Measurements from ENCODE around the gene ACR.
A peak's percentile ranks its signal among the peaks of the same experiment; 100 is the strongest.
"Not testable (repeated sequence)": the region's sequence is repeated elsewhere in the genome, so short reads cannot be mapped to it uniquely, and the experiment has no call there.

ACR gene

GRCh38 chr22:50732681-50733080, 5.3 kb upstream of the ACR start:
- no peak for DNase-seq (ENCODE audit: low spot score)

- peak; percentile 80 for DNase-seq (ENCODE audit: low spot score)
These were observed 4.3 kb upstream of the ACR start for GRCh38 chr22:50733521-50734342.

GRCh38 chr22:50734343-50734771, 3.6 kb upstream of the ACR start:
- DNase-seq (ENCODE audit: low spot score), result no peak

GRCh38 chr22:50734986-50735738, 2.8 kb upstream of the ACR start:
- DNase-seq (ENCODE audit: low spot score), result no peak

GRCh38 chr22:50735739-50736030, 2.3 kb upstream of the ACR start:
- DNase-seq (ENCODE audit: low spot score), result no peak

- no peak for DNase-seq (ENCODE audit: low spot score)
These were observed 734 bp downstream of the ACR start for GRCh38 chr22:50738649-50739227.

- DNase-seq (ENCODE audit: low spot score), result no peak
These were observed 1.3 kb downstream of the ACR start for GRCh38 chr22:50739279-50739691.

GRCh38 chr22:50739894-50740293, 1.9 kb downstream of the ACR start:
- no peak for DNase-seq (ENCODE audit: low spot score)

- not testable (repeated sequence) for DNase-seq (ENCODE audit: low spot score)
These were observed 2.7 kb downstream of the ACR start for GRCh38 chr22:50740714-50741113.

- DNase-seq (ENCODE audit: low spot score), result not testable (repeated sequence)
These were observed 6.4 kb downstream of the ACR start for GRCh38 chr22:50744424-50744823.

- not testable (repeated sequence) for DNase-seq (ENCODE audit: low spot score)
These were observed 9.5 kb downstream of the ACR start for GRCh38 chr22:50747521-50747920.

GRCh38 chr22:50748630-50749029, 10.6 kb downstream of the ACR start:
- not testable (repeated sequence) for DNase-seq (ENCODE audit: low spot score)

GRCh38 chr22:50749302-50750074, 11.5 kb downstream of the ACR start:
- DNase-seq (ENCODE audit: low spot score), result not testable (repeated sequence)

- DNase-seq (ENCODE audit: low spot score), result not testable (repeated sequence)
These were observed 17.2 kb downstream of the ACR start for GRCh38 chr22:50755251-50755650.

GRCh38 chr22:50756406-50756805, 18.4 kb downstream of the ACR start:
- DNase-seq (ENCODE audit: low spot score), result not testable (repeated sequence)

- DNase-seq (ENCODE audit: low spot score), result not testable (repeated sequence)
These were observed 19.0 kb downstream of the ACR start for GRCh38 chr22:50756949-50757491.

- DNase-seq (ENCODE audit: low spot score), result not testable (repeated sequence)
These were observed 21.8 kb downstream of the ACR start for GRCh38 chr22:50759597-50760341.

- not testable (repeated sequence) for DNase-seq (ENCODE audit: low spot score)
These were observed 23.8 kb downstream of the ACR start for GRCh38 chr22:50761829-50762228.

GRCh38 chr22:50764288-50764687, 26.3 kb downstream of the ACR start:
- DNase-seq (ENCODE audit: low spot score), result not testable (repeated sequence)

GRCh38 chr22:50775132-50775531, 37.1 kb downstream of the ACR start:
- DNase-seq (ENCODE audit: low spot score), result peak; percentile 33

- DNase-seq (ENCODE audit: low spot score), result not testable (repeated sequence)
These were observed 39.6 kb downstream of the ACR start for GRCh38 chr22:50777631-50778030.

All from AG08396 (cell line).